ENCODE results near the gene TBCD. TPM values are rescaled to one million over a fixed set of nuclear protein-coding genes. Genes with fewer than 3 reads are reported as not detected.

Gene TBCD
- total RNA-seq, 2 experiments from 2014 or later = 77.8 to 85.8 TPM

DNA sequence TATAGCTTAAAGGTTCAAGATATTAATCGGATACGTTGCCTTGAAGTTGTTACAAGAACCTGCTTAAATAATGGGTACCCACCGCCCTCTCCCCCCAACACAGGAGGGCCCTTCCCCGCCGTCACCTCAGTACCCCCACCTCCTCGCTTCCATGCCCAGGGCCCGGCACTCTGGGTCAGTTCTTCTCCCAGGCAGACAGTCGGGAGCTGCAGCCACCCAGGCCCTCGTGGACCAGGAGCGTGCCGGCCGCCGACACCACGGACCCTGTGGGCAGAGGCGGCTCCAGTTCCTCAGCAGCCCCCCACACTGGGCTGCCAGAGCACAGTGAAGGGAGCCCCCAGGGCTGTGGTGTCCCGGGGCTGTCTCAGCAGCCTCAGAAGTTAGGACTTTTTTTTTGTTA is 168.8 kb downstream of the TBCD start:
- Mint-ChIP-seq H3K4me1 (ENCODE audit: low read depth) (peaks cover 10% of the 10 kb centered on the region), H3K4me3 (no peak overlapping the region), H3K27me3 (no peaks in the 10 kb centered on the region), H3K27ac (no peak overlapping the region), H3K36me3 (ENCODE audit: low read depth) (peaks cover 5% of the 10 kb centered on the region), H3K9me3 (no peaks in the 10 kb centered on the region)
- CTCF ChIA-PET = interaction anchor here (1.1 kb wide), 1 partner anchor 12 kb away, joined by 3 read pairs; no protein-coding TSS in a partner anchor
- intact Hi-C loops (cut with micrococcal nuclease) = no loop called here
- POLR2A ChIA-PET = no interaction called here
- TF ChIP-seq CTCF (IDR thresholded peaks at IDR 0.05) = no peak
- DNase-seq (no peak), ATAC-seq (no peak)

DNA sequence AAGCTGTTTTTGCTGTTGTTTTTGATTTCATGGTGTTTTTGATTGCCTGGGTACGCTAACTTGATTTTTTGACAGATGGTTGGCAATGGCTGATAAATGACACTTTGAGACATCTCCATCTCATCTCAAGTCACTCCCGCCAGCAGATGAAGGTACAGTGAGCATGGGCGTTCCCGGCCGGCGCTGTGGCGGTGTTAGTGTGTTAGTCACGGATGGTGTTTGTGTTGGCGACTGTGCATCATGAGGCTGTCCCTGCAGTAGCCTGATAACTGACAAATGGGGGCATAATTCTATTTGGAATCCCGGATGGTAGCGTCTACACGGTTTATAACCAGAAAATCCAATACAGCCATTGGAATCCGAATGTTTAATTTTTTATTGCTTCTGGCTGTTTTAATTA is 169.6 kb downstream of the TBCD start:
- intact Hi-C loops (cut with micrococcal nuclease) = no loop called here
- DNase-seq (no peak), ATAC-seq (no peak)
- CTCF ChIA-PET = no interaction called here
- Mint-ChIP-seq H3K27ac (no peak overlapping the region), H3K4me3 (no peak overlapping the region), H3K9me3 (no peaks in the 10 kb centered on the region), H3K4me1 (ENCODE audit: low read depth) (peaks cover 5% of the 10 kb centered on the region), H3K36me3 (ENCODE audit: low read depth) (peaks cover 7% of the 10 kb centered on the region), H3K27me3 (no peaks in the 10 kb centered on the region)
- POLR2A ChIA-PET = no interaction called here
- no peak for TF ChIP-seq CTCF (IDR thresholded peaks at IDR 0.05)

- Mint-ChIP-seq H3K27ac (no peak overlapping the region), H3K27me3 (no peaks in the 10 kb centered on the region), H3K9me3 (no peaks in the 10 kb centered on the region), H3K4me3 (no peak overlapping the region), H3K4me1 (ENCODE audit: low read depth) (peaks cover 4% of the 10 kb centered on the region), H3K36me3 (ENCODE audit: low read depth) (peaks cover 9% of the 10 kb centered on the region)
- no peak for DNase-seq
- CTCF ChIA-PET = no interaction called here
- intact Hi-C loops (cut with micrococcal nuclease) = no loop called here
- POLR2A ChIA-PET = no interaction called here
- ATAC-seq = no peak
- no peak for TF ChIP-seq CTCF (IDR thresholded peaks at IDR 0.05)
Measured at GRCh38 chr17:82922646-82923045, 170.8 kb downstream of the TBCD start.

GRCh38 chr17:82923366-82924113 is 171.7 kb downstream of the TBCD start:
- Mint-ChIP-seq H3K36me3 (ENCODE audit: low read depth) (peaks cover 9% of the 10 kb centered on the region), H3K27me3 (no peaks in the 10 kb centered on the region), H3K27ac (no peak overlapping the region), H3K9me3 (no peaks in the 10 kb centered on the region), H3K4me3 (no peak overlapping the region), H3K4me1 (ENCODE audit: low read depth) (no peaks in the 10 kb centered on the region)
- CTCF ChIA-PET = interaction anchor here (1.9 to 2.0 kb wide), 2 partner anchors 9 to 142 kb away, joined by 5 to 6 read pairs; no protein-coding TSS in a partner anchor
- intact Hi-C loops (cut with micrococcal nuclease) = no loop called here
- no peak for TF ChIP-seq CTCF (IDR thresholded peaks at IDR 0.05)
- no peak for DNase-seq
- ATAC-seq = no peak
- POLR2A ChIA-PET = no interaction called here

GRCh38 chr17:82924214-82924613 is 172.3 kb downstream of the TBCD start:
- intact Hi-C loops (cut with micrococcal nuclease) = no loop called here
- ChIA-PET POLR2A (interaction anchor here (0.7 kb wide), 1 partner anchor 213 kb away, joined by 3 read pairs; no protein-coding TSS in a partner anchor), CTCF (interaction anchor here (1.9 to 2.0 kb wide), 2 partner anchors 8 to 142 kb away, joined by 5 to 6 read pairs; no protein-coding TSS in a partner anchor)
- TF ChIP-seq CTCF (IDR thresholded peaks at IDR 0.05) = no peak
- Mint-ChIP-seq H3K36me3 (ENCODE audit: low read depth) (peaks cover 15% of the 10 kb centered on the region), H3K4me1 (ENCODE audit: low read depth) (no peaks in the 10 kb centered on the region), H3K9me3 (no peaks in the 10 kb centered on the region), H3K27ac (no peak overlapping the region), H3K27me3 (no peaks in the 10 kb centered on the region), H3K4me3 (no peak overlapping the region)
- no peak for ATAC-seq
- no peak for DNase-seq

Measured in activated CD8-positive, alpha-beta T cell treated with anti-CD3 and anti-CD28 coated beads for 36 hours (primary cell).